GM12872 (cell line): ENCODE results near the gene TMEM129.
A peak's percentile ranks its signal among the peaks of the same experiment; 100 is the strongest.

Experiments used
- CTCF ChIP-seq: IDR thresholded peaks from 3 replicates; pipeline ENCODE4 v1.5.1; 2011; ENCODE audit warnings: low read depth, mild to moderate bottlenecking, low read length, moderate library complexity; ENCODE audit not compliant: insufficient read depth

TMEM129 gene

GRCh38 chr4:1711055-1711570, 10.0 kb downstream of the TMEM129 start:
- TF ChIP-seq CTCF, result no peak

GRCh38 chr4:1708581-1708980, 12.5 kb downstream of the TMEM129 start:
- no peak for TF ChIP-seq CTCF

- TF ChIP-seq CTCF, result no peak
Observed at GRCh38 chr4:1706358-1706757, 14.8 kb downstream of the TMEM129 start.

- no peak for TF ChIP-seq CTCF
Observed at GRCh38 chr4:1705732-1706131, 15.4 kb downstream of the TMEM129 start.

- no peak for TF ChIP-seq CTCF
Observed at GRCh38 chr4:1703867-1704266, 17.3 kb downstream of the TMEM129 start.

GRCh38 chr4:1695913-1696312, 25.2 kb downstream of the TMEM129 start:
- TF ChIP-seq CTCF, result no peak

GRCh38 chr4:1693131-1693896, 27.8 kb downstream of the TMEM129 start:
- peak; percentile 98 for TF ChIP-seq CTCF
